OCI-LY7 (cell line): Measurements from ENCODE around the gene ILKAP.

Experiments used
- CTCF ChIP-seq: fragments of 200-600 bp; sonication (generic); conservative IDR thresholded peaks from 2 replicates; pipeline ENCODE4 v1.5.1; 2014; ENCODE audit warnings: mild to moderate bottlenecking, antibody characterized with exemption, low read length, moderate library complexity, mixed read lengths
- EZH2phosphoT487 ChIP-seq: fragments of 200-600 bp; sonication (generic); IDR thresholded peaks from 2 replicates; pipeline ENCODE4 v1.6.1; 2018; ENCODE audit warnings: low read depth, borderline replicate concordance, mild to moderate bottlenecking, mixed run types, antibody characterized with exemption, low read length, moderate library complexity, mixed read lengths

DNA sequence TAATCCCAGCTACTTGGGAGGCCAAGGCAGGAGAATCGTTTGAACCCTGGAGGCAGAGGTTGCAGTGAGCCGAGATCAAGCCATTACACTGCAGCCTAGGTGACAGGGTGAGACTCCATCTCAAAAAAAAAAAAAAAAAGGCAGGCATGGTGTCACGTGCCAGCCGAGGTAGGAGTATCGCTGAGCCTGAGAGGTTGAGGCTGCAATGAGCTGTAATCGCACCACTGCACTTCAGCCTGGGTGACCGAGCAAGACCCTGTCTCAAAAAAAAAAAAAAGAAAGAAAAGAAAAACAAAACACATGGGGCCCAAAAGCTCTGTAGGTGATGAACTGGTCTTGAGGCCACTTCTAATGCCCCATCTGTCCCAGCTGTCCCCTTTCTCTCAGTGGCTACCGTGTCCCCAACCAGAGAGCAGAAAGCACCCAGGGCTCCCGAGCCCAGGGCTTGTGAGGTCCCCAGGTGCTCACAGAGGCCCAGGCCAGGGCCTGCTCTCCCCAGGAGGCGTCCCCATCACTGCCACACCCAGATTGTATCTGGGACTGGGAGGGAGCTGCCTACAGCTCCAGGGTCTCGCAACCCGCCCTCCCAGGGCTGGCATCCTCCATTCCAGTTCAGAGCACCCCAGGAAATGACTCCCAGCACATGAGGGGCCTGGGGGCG is 56.5 kb downstream of the ILKAP start:
- TF ChIP-seq CTCF (no peak), EZH2phosphoT487 (no peak)
